HCT116 (cell line): ENCODE measurements around the gene KLHL2. TPM values are rescaled to one million over a fixed set of nuclear protein-coding genes. Genes with fewer than 3 reads are reported as not detected.

Source experiments
- ATAC-seq: fragments of 200-7000 bp; cut with Tn5 transposase; 2 replicates; pipeline ENCODE4 v1.9.1; 2020; ENCODE audit warnings: mild to moderate bottlenecking, moderate library complexity
- BruUV-seq: library from RNA; stranded (reverse); fragments of 400-500 nt; replicated peaks from 2 replicates; lab custom pipeline; 2021; lab: Mats Ljungman, UMichigan
- CTCF ChIA-PET: fragments of 300-600 bp; sonication (Branson Sonifier 250); formaldehyde crosslinking; loops from one replicate; lab custom pipeline; 2021; ENCODE audit warnings: antibody characterized with exemption; lab: Charles Lee
- POLR2A ChIA-PET: fragments of 300-600, 350-600 bp; sonication (Branson Sonifier 250); formaldehyde crosslinking; loops from one replicate; lab custom pipeline; 2021; ENCODE audit warnings: antibody characterized with exemption; lab: Charles Lee
- RAD21 ChIA-PET, 2 experiments: fragments of 300-600 bp; sonication (Branson Sonifier 250); formaldehyde crosslinking; loops; one replicate each; lab custom pipeline; 2023; ENCODE audit warnings: low total read pairs in 2 of 2; ENCODE audit not compliant: uncharacterized antibody in 2 of 2, unreplicated experiment in 2 of 2, low non-redundant PET in 1 of 2; lab: Charles Lee
- DNase-seq: peaks from one replicate; pipeline ENCODE4 v3.0.0-alpha.2; 2010; ENCODE audit warnings: low read depth, low spot score
- H2AFZ ChIP-seq: fragments of 200-600 bp; shearing (Covaris generic), sonication (generic); 2 replicates; pipeline ENCODE4 v1.6.1; 2017; ENCODE audit warnings: low read depth, mixed run types, mixed read lengths, antibody characterized with exemption, low read length; ENCODE audit not compliant: poor library complexity, severe bottlenecking
- H3K27ac ChIP-seq: 2 replicates; pipeline ENCODE4 v1.5.1; 2012; ENCODE audit warnings: low read depth, low read length
- H3K27me3 ChIP-seq: fragments of 200-600 bp; sonication (generic); 2 replicates; pipeline ENCODE4 v1.6.1; 2016; ENCODE audit warnings: mixed run types, low read length, mixed read lengths; ENCODE audit not compliant: insufficient read depth
- H3K36me3 ChIP-seq, 2 experiments: fragments of 200-500 bp in 1 of 2; fragments of 200-600 bp in 1 of 2; sonication (Bioruptor generic) in 1 of 2; sonication (generic) in 1 of 2; 2 replicates each; pipeline versions ENCODE4 v1.5.1 to v1.6.1; 2014 to 2016; ENCODE audit warnings: low read length in 2 of 2, inconsistent platforms in 1 of 2, mixed read lengths in 1 of 2, mixed run types in 1 of 2; ENCODE audit not compliant: insufficient read depth in 2 of 2, control insufficient read depth in 1 of 2
- H3K4me1 ChIP-seq, 2 experiments: fragments of 200-600 bp in 1 of 2; sonication (generic) in 1 of 2; 2 replicates each; pipeline versions ENCODE4 v1.5.1 to v1.6.1; 2012 to 2017; ENCODE audit warnings: low read length in 2 of 2, inconsistent platforms in 1 of 2, mild to moderate bottlenecking in 1 of 2, mixed read lengths in 1 of 2, mixed run types in 1 of 2, moderate library complexity in 1 of 2; ENCODE audit not compliant: insufficient read depth in 2 of 2, control insufficient read depth in 1 of 2
- H3K4me2 ChIP-seq: fragments of 200-600 bp; sonication (generic); 2 replicates; pipeline ENCODE4 v1.6.1; 2017; ENCODE audit warnings: mixed run types, low read length, mixed read lengths
- H3K4me3 ChIP-seq, 2 experiments: fragments of 200-600 bp in 1 of 2; sonication (generic) in 1 of 2; replicated peaks in 1 of 2; 2 replicates each; pipeline ENCODE4 v1.5.1; 2011 to 2016; ENCODE audit warnings: low read length in 2 of 2, control low read depth in 1 of 2, low read depth in 1 of 2, mild to moderate bottlenecking in 1 of 2, mixed read lengths in 1 of 2, mixed run types in 1 of 2
- H3K79me2 ChIP-seq: fragments of 200-600 bp; sonication (generic); 2 replicates; pipeline ENCODE4 v1.6.1; 2017; ENCODE audit warnings: mild to moderate bottlenecking, mixed run types, low read length, moderate library complexity, mixed read lengths; ENCODE audit not compliant: insufficient read depth
- H3K9ac ChIP-seq: fragments of 200-600 bp; sonication (generic); 2 replicates; pipeline ENCODE4 v1.6.1; 2016; ENCODE audit warnings: low read length, mixed read lengths
- H3K9me2 ChIP-seq: fragments of 200-600 bp; sonication (generic), shearing (Covaris generic); 2 replicates; pipeline ENCODE4 v1.6.1; 2017; ENCODE audit warnings: mixed run types, mild to moderate bottlenecking, moderate library complexity; ENCODE audit not compliant: insufficient read depth
- H3K9me3 ChIP-seq, 2 experiments: fragments of 200-500 bp in 1 of 2; fragments of 200-600 bp in 1 of 2; sonication (Bioruptor generic) in 1 of 2; sonication (generic) in 1 of 2; 2 replicates each; pipeline ENCODE4 v1.6.1; 2014 to 2017; ENCODE audit warnings: low read length in 2 of 2, mixed read lengths in 2 of 2, inconsistent platforms in 1 of 2, low read depth in 1 of 2, mild to moderate bottlenecking in 1 of 2, mixed run types in 1 of 2, moderate library complexity in 1 of 2; ENCODE audit not compliant: control insufficient read depth in 1 of 2, insufficient read depth in 1 of 2
- H4K20me1 ChIP-seq: fragments of 200-600 bp; sonication (generic), shearing (Covaris generic); 2 replicates; pipeline ENCODE4 v1.6.1; 2017; ENCODE audit warnings: mixed run types, mild to moderate bottlenecking, moderate library complexity; ENCODE audit not compliant: insufficient read depth
- EGR1 ChIP-seq: IDR thresholded peaks from 2 replicates; pipeline ENCODE4 v1.6.1; 2012; ENCODE audit warnings: low read depth
- RAD21 ChIP-seq: IDR thresholded peaks from 2 replicates; pipeline ENCODE4 v1.6.1; 2012; ENCODE audit warnings: low read depth, mild to moderate bottlenecking
- YY1 ChIP-seq: IDR thresholded peaks from 2 replicates; pipeline ENCODE4 v1.6.1; 2011; ENCODE audit warnings: low read length, low read depth, moderate library complexity, mild to moderate bottlenecking; ENCODE audit not compliant: insufficient replicate concordance; ENCODE audit errors: extremely low read depth
- intact Hi-C: fragments of 100-400 bp; cut with micrococcal nuclease; formaldehyde crosslinking; loops from 2 replicates; pipeline ENCODE4 v1.10.0; 2022
- total RNA-seq: library from RNA; stranded (reverse); gene quantifications from one replicate; pipeline ENCODE4 v1.2.1, GENCODE V29; 2021; ENCODE audit not compliant: unreplicated experiment
- TF ChIP-seq, protein P1 (sequence below): IDR thresholded peaks from 2 replicates; pipeline ENCODE4 v1.6.1; 2012
- TF ChIP-seq, protein P2 (sequence below), 3 experiments: fragments of 200-600 bp in 1 of 3; sonication (generic) in 1 of 3; IDR thresholded peaks in 2 of 3; conservative IDR thresholded peaks in 1 of 3; 2 replicates each; pipeline ENCODE4 v1.5.1; 2012 to 2017; ENCODE audit warnings: low read depth in 2 of 3, low read length in 2 of 3, antibody characterized with exemption in 1 of 3, borderline replicate concordance in 1 of 3, control low read depth in 1 of 3, mild to moderate bottlenecking in 1 of 3, mixed read lengths in 1 of 3, mixed run types in 1 of 3, moderate library complexity in 1 of 3; ENCODE audit not compliant: insufficient read depth in 1 of 3
- TF ChIP-seq, protein P3 (sequence below): IDR thresholded peaks from 2 replicates; pipeline ENCODE4 v1.6.1; 2012

KLHL2 gene
- total RNA-seq, 1 experiment from 2014 or later = 24.6 TPM

DNA sequence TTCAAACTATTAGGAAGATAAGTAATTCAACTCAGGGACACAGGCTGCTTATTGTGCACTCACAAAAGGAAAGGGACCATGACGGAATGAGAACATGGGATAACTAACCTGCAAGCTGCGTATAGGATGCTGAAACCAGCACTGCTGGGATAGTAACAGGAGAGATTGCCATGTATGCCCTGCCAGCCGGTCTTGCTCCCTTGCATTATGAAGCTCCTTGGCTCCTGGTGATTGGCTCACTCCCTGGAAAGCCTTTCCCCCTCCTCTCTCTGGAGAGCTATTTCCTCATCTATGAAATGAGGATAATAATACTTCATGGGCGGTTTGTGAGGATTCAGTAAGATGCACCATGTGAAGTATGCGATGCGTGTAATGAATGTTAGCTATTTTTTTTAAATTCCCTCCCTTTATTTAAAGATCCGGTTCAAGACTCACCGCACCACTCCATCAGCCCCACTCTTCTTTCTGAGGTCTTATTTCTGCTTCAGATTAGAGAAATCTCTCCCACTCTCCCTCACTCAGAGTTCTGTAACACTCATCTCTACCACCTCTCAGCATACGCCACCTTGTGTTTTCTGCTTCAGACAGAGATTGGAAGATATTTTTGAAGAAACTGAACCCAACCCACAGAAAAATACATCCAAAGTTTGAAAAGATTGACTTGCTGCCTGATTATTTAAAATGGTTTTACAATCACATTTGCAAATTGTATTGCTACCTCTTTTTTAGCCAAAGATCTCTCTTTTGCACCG is 138.5 kb downstream of the KLHL2 start:
- Histone ChIP-seq H3K4me3 (no peak overlapping the region), H3K9ac (no peak overlapping the region), H3K9me2 (no peaks in the 10 kb centered on the region), H3K4me1 (no peaks in the 10 kb centered on the region), H3K9me3 (no peaks in the 10 kb centered on the region), H3K27ac (no peak overlapping the region), H3K79me2 (no peaks in the 10 kb centered on the region), H3K4me2 (no peak overlapping the region), H3K27me3 (no peaks in the 10 kb centered on the region), H2AFZ (no peak overlapping the region), H4K20me1 (no peaks in the 10 kb centered on the region), H3K36me3 (peaks cover 4 to 13% of the 10 kb centered on the region in 2 experiments; a peak in 3 of 4 replicates)
- intact Hi-C loops = no loop called here
- TF ChIP-seq RAD21 = peak; percentile 23; the same call in 1 of the 2 replicates
- TF ChIP-seq, protein P1, sequence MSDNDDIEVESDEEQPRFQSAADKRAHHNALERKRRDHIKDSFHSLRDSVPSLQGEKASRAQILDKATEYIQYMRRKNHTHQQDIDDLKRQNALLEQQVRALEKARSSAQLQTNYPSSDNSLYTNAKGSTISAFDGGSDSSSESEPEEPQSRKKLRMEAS = no peak
- TF ChIP-seq, protein P2, sequence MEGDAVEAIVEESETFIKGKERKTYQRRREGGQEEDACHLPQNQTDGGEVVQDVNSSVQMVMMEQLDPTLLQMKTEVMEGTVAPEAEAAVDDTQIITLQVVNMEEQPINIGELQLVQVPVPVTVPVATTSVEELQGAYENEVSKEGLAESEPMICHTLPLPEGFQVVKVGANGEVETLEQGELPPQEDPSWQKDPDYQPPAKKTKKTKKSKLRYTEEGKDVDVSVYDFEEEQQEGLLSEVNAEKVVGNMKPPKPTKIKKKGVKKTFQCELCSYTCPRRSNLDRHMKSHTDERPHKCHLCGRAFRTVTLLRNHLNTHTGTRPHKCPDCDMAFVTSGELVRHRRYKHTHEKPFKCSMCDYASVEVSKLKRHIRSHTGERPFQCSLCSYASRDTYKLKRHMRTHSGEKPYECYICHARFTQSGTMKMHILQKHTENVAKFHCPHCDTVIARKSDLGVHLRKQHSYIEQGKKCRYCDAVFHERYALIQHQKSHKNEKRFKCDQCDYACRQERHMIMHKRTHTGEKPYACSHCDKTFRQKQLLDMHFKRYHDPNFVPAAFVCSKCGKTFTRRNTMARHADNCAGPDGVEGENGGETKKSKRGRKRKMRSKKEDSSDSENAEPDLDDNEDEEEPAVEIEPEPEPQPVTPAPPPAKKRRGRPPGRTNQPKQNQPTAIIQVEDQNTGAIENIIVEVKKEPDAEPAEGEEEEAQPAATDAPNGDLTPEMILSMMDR (IDR thresholded peaks at IDR 0.05 in 2 of 3, conservative IDR thresholded peaks at IDR 0.05 in 1 of 3; ENCODE audit: borderline replicate concordance in 1 of 3, insufficient read depth in 1 of 3, low read depth in 2 of 3, low read length in 2 of 3) = no peak
- no peak for TF ChIP-seq EGR1
- TF ChIP-seq, protein P3, sequence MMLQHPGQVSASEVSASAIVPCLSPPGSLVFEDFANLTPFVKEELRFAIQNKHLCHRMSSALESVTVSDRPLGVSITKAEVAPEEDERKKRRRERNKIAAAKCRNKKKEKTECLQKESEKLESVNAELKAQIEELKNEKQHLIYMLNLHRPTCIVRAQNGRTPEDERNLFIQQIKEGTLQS = no peak
- no peak for TF ChIP-seq YY1
- CTCF ChIA-PET = interaction anchor here (0.7 to 5.0 kb wide), 4 partner anchors 10 to 233 kb away, joined by 3 to 28 read pairs (median 8); partner anchors contain the start of gene TMEM192
- ATAC-seq (no peak), DNase-seq (no peak)
- no TSS peak for BruUV-seq
- POLR2A ChIA-PET = no interaction called here
- RAD21 ChIA-PET = interaction anchor here in 1 of 2 experiments (0.8 kb wide), 1 partner anchor 215 kb away, joined by 4 read pairs; no protein-coding TSS in a partner anchor
